ENCODE data around the gene GCK. TPM values are rescaled to one million over a fixed set of nuclear protein-coding genes. Genes with fewer than 3 reads are reported as not detected.

Gene GCK
- total RNA-seq, 4 donors from 2014 or later = not detected

GRCh38 chr7:44116087-44116788 lies 73.0 kb downstream of the GCK start:
- TF ChIP-seq POLR2A (IDR thresholded peaks at IDR 0.05) (no peak), CTCF (IDR thresholded peaks at IDR 0.05) (no peak)
- DNase-seq = no peak
- Histone ChIP-seq H3K4me3 (no peak overlapping the region), H3K27me3 (no peaks in the 10 kb centered on the region), H3K27ac (no peak overlapping the region), H3K4me1 (no peaks in the 10 kb centered on the region), H3K36me3 (peaks cover 0 to 29% (median 0%) of the 10 kb centered on the region in 3 donors), H3K9me3 (no peaks in the 10 kb centered on the region)

GRCh38 chr7:44114586-44115310 lies 74.5 kb downstream of the GCK start:
- Histone ChIP-seq H3K27me3 (no peaks in the 10 kb centered on the region), H3K36me3 (peaks cover 0 to 29% (median 0%) of the 10 kb centered on the region in 3 donors), H3K27ac (no peak overlapping the region), H3K4me3 (no peak overlapping the region), H3K4me1 (no peaks in the 10 kb centered on the region), H3K9me3 (no peaks in the 10 kb centered on the region)
- DNase-seq = no peak
- no peak for TF ChIP-seq CTCF (IDR thresholded peaks at IDR 0.05)
- no peak for TF ChIP-seq POLR2A (IDR thresholded peaks at IDR 0.05)

- TF ChIP-seq POLR2A (IDR thresholded peaks at IDR 0.05) = no peak
- no peak for TF ChIP-seq CTCF (IDR thresholded peaks at IDR 0.05)
- Histone ChIP-seq H3K27me3 (no peaks in the 10 kb centered on the region), H3K4me1 (no peaks in the 10 kb centered on the region), H3K36me3 (peaks cover 0 to 26% (median 0%) of the 10 kb centered on the region in 3 donors), H3K4me3 (no peak overlapping the region), H3K9me3 (no peaks in the 10 kb centered on the region), H3K27ac (no peak overlapping the region)
- DNase-seq = no peak
Measured at GRCh38 chr7:44113764-44114354, 75.4 kb downstream of the GCK start.

- no peaks in the 10 kb centered on the region for H3K27me3 ChIP-seq
- TF ChIP-seq POLR2A (IDR thresholded peaks at IDR 0.05) = no peak
- DNase-seq = no peak
- H3K36me3 ChIP-seq = peaks cover 0 to 29% (median 0%) of the 10 kb centered on the region in 3 donors
- H3K27ac ChIP-seq = no peak overlapping the region
- H3K9me3 ChIP-seq = no peaks in the 10 kb centered on the region
- H3K4me1 ChIP-seq = no peaks in the 10 kb centered on the region
- no peak overlapping the region for H3K4me3 ChIP-seq
Measured at GRCh38 chr7:44112997-44113763, 76.1 kb downstream of the GCK start.

GRCh38 chr7:44112231-44112996 lies 76.8 kb downstream of the GCK start:
- no peak overlapping the region for H3K27ac ChIP-seq
- no peaks in the 10 kb centered on the region for H3K27me3 ChIP-seq
- no peak for TF ChIP-seq POLR2A (IDR thresholded peaks at IDR 0.05)
- no peak for TF ChIP-seq CTCF (IDR thresholded peaks at IDR 0.05)
- H3K36me3 ChIP-seq = peaks cover 0 to 24% (median 0%) of the 10 kb centered on the region in 3 donors
- no peak for DNase-seq
- no peak overlapping the region for H3K4me3 ChIP-seq
- no peaks in the 10 kb centered on the region for H3K4me1 ChIP-seq
- H3K9me3 ChIP-seq = no peaks in the 10 kb centered on the region

All from Peyer's patch (tissue), 4 donors.